ENCODE measurements around the gene SMKR1. TPM values are rescaled to one million over a fixed set of nuclear protein-coding genes. Genes with fewer than 3 reads are reported as not detected.

Gene SMKR1
- total RNA-seq, 3 donors from 2014 or later (not counting 1 experiment from before 2014, with no cell fraction given) = 4.9 to 9.7 (median 8.4) TPM

- H3K4me3 ChIP-seq (ENCODE audit: low read length) = peak overlapping the region; percentile 49
- Mint-ChIP-seq H3K9me3 (no peaks in the 10 kb centered on the region), H3K27ac (peak overlapping the region; percentile 85 to 88), H3K36me3 (no peaks in the 10 kb centered on the region), H3K27me3 (ENCODE audit: low read depth in 2 of 2) (no peaks in the 10 kb centered on the region), H3K4me1 (peaks cover 24 to 25% of the 10 kb centered on the region in 2 donors), H3K4me3 (peak overlapping the region; percentile 91)
- H3K9me3 ChIP-seq (ENCODE audit: control insufficient read depth, insufficient read depth, low read length) = no peaks in the 10 kb centered on the region
- intact Hi-C loops (cut with micrococcal nuclease) = loop anchor here (1.0 to 5.0 kb wide), 3 partner anchors 34 to 108 kb away; partner anchors contain the start of gene NRF1
- ATAC-seq (peak; percentile 19 to 34 (median 20)), DNase-seq (no peak)
- no peaks in the 10 kb centered on the region for H3K36me3 ChIP-seq (ENCODE audit: control insufficient read depth, insufficient read depth, low read length)
- H3K4me1 ChIP-seq (ENCODE audit: control insufficient read depth, insufficient read depth, low read length) = peaks cover 33% of the 10 kb centered on the region
- 17% methylated on average over 58 of the region's 58 CpGs for WGBS (ENCODE audit: insufficient coverage)
- no peaks in the 10 kb centered on the region for H3K27me3 ChIP-seq (ENCODE audit: control insufficient read depth, insufficient read depth, low read length)
- no peak for TF ChIP-seq CTCF (IDR thresholded peaks at IDR 0.05)
- peak overlapping the region; percentile 46 for H3K27ac ChIP-seq (ENCODE audit: low read length)
Measured at GRCh38 chr7:129502708-129503685, 666 bp downstream of the SMKR1 start.

GRCh38 chr7:129503725-129504124, 1.4 kb downstream of the SMKR1 start:
- H3K27me3 Mint-ChIP-seq (ENCODE audit: low read depth in 2 of 2) = no peaks in the 10 kb centered on the region
- peak overlapping the region; percentile 85 to 88 for H3K27ac Mint-ChIP-seq
- Histone ChIP-seq H3K9me3 (ENCODE audit: control insufficient read depth, insufficient read depth, low read length) (no peaks in the 10 kb centered on the region), H3K4me3 (ENCODE audit: low read length) (no peak overlapping the region), H3K27ac (ENCODE audit: low read length) (no peak overlapping the region), H3K27me3 (ENCODE audit: control insufficient read depth, insufficient read depth, low read length) (no peaks in the 10 kb centered on the region), H3K36me3 (ENCODE audit: control insufficient read depth, insufficient read depth, low read length) (no peaks in the 10 kb centered on the region), H3K4me1 (ENCODE audit: control insufficient read depth, insufficient read depth, low read length) (peaks cover 33% of the 10 kb centered on the region)
- H3K9me3 Mint-ChIP-seq = no peaks in the 10 kb centered on the region
- intact Hi-C loops (cut with micrococcal nuclease) = loop anchor here (5.0 kb wide), 1 partner anchor 34 kb away; no protein-coding TSS in a partner anchor
- no peak for DNase-seq
- H3K36me3 Mint-ChIP-seq = no peaks in the 10 kb centered on the region
- ATAC-seq = no peak
- peaks cover 23% of the 10 kb centered on the region in 2 donors for H3K4me1 Mint-ChIP-seq
- 98% methylated on average over 7 of the region's 8 CpGs for WGBS (ENCODE audit: insufficient coverage)
- peak overlapping the region; percentile 91 for H3K4me3 Mint-ChIP-seq
- TF ChIP-seq CTCF (IDR thresholded peaks at IDR 0.05) = no peak

GRCh38 chr7:129512192-129512591, 9.9 kb downstream of the SMKR1 start:
- Histone ChIP-seq H3K27ac (ENCODE audit: low read length) (no peak overlapping the region), H3K4me1 (ENCODE audit: control insufficient read depth, insufficient read depth, low read length) (peaks cover 3% of the 10 kb centered on the region), H3K4me3 (ENCODE audit: low read length) (no peak overlapping the region), H3K27me3 (ENCODE audit: control insufficient read depth, insufficient read depth, low read length) (no peaks in the 10 kb centered on the region), H3K36me3 (ENCODE audit: control insufficient read depth, insufficient read depth, low read length) (no peaks in the 10 kb centered on the region), H3K9me3 (ENCODE audit: control insufficient read depth, insufficient read depth, low read length) (no peaks in the 10 kb centered on the region)
- Mint-ChIP-seq H3K9me3 (no peaks in the 10 kb centered on the region), H3K4me1 (peaks cover 10 to 11% of the 10 kb centered on the region in 2 donors), H3K27ac (no peak overlapping the region), H3K4me3 (no peak overlapping the region), H3K27me3 (ENCODE audit: low read depth in 2 of 2) (no peaks in the 10 kb centered on the region), H3K36me3 (no peaks in the 10 kb centered on the region)
- 86% methylated on average over 8 of the region's 8 CpGs for WGBS (ENCODE audit: insufficient coverage)
- TF ChIP-seq CTCF (IDR thresholded peaks at IDR 0.05) = no peak
- DNase-seq = no peak
- intact Hi-C loops (cut with micrococcal nuclease) = no loop called here
- no peak for ATAC-seq
